Activated CD4-positive, alpha-beta T cell treated with anti-CD3 and anti-CD28 coated beads for 4 hours (primary cell): ENCODE measurements around the gene LBH.

ENCODE experiments used
- DNase-seq, 2 donors: peaks; one replicate each; pipeline ENCODE4 v3.0.0-alpha.2; 2020

The LBH gene

DNA sequence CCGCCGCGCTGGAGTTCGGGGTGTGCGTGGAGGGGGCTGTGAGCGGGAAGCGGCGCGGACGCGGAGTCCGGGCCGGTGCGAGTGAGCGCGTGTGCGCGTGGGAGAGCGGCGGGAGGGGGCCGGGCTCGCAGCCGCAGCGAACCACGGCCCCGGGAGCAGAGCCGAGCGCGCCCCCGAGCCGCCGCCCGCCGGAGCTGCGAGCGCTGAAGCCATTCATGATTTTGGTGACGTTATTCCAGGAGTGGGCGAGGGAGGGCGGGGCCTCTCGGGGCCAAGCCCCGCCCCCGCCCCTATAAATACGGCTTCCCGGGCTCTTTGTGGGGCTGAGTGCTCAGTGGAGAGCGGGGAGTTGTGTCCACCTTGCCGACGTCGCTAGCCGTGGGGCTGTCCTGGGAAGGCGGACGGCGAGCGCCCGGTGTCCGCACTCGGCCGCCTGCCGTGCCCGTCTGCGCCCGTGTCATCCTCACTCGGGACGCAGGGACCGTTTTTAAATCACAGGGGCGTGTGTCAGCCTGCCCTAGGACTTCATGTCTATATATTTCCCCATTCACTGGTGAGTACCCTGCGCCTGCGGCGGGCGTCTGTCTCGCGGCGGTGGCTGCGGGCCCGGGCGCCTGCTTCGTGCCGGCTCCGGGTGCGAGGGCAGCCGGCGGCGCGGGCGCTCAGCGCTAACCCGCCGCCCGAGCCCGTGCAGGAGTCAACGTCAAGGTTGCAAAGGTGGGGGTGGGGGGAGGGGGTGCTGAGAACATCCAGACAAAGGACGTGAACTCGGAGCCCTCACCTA, at the start of gene LBH:
LBH (plus strand) TSS at position 323 of the 784 bp plus-strand sequence; CDS start at position 528, 205 bp downstream.
- peak; percentile 91 to 92 for DNase-seq

DNA sequence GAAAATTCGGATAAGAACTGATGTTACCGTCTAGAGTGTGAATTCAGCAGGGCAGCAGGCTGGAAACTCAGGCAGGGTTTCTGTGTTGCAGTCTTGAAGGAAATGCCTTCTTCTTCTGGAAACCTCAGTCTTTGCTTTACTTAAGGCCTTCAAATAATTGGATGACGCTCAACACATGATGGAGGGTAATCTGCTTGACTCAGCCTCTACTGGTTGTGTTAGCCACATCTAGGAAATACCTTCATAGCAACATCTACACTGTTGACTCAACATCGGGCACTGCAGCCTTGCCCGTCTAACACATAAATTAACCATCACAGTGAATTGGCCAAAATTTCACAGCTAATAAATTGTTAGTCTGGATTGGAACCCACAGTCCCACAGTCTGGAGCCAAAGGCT, 47.3 kb upstream of the LBH start:
- DNase-seq = no peak

DNA sequence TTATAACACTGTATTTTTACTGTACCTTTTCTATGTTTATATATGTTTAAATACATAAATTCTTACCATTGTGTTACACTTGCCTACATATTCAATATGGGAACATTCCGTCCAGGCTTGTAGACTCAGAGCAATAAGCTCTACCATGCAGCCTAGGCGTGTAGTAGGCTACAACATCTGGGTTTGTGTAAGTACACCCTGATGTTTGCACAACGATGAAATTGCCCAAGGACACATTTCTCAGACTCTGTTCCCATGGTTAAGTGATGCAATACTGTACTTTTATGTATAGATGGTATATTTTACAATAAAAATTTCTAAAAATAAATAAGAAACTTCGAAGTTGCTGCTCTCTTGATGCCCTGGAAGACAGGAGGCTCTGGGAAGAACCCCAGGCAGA, 46.2 kb upstream of the LBH start:
- DNase-seq = no peak

DNA sequence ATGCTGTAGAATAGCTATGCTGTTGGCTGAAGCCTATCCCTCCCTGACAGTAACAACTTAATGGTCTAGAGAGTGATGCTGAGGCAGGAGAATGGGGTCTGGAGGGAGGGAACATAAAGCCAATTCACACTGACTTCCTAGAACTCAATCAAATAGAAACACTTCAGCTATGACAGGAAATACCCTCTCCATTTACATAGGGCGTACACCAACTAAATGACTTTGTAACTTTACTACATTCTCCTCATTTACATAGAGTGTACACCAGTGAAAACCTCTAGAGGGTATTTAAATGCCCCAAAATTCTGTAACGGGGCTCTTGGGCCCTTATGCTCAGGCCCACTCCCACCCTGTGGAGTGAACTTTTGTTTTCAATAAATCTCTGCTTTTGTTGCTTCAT, 43.0 kb upstream of the LBH start:
- DNase-seq = no peak

DNA sequence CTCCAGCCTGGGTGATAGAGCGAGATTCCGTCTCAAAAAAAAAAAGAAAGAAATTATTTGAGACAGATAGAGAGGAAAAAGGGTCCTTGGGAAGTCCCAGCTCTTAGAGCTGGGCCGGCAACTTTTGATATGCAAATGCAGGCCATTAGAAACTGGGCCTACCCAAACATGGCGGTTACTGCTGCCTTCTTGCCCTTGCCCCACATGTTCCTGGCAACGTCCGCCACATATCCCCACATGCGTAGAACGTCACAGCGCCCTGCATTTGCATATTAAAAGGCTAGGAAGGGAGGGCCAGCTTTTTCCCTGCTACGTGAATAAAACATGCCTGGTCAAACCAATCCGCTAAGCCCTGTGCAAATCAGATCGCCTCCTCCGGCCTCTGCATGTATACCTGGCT, 40.7 kb upstream of the LBH start:
- no peak for DNase-seq

DNA sequence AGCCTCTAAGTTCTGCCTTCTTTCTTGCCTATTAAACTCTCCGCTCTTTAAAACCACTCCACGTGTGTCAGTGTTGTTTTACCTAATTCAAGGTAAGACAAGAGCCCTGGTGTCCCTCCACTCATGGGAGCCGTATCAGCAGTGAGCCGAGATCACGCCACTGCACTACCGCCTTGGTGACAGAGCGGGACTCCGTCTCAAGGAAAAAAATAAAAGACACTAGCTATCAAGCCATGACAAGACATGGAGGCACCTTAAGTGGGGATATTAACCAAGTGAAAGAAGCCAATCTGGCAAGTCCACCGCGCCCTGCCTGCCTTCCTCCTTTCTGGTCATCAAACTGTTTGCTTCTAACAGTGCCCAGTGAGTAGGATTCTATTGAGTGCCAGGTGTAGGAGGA, 40.2 kb upstream of the LBH start:
- no peak for DNase-seq

DNA sequence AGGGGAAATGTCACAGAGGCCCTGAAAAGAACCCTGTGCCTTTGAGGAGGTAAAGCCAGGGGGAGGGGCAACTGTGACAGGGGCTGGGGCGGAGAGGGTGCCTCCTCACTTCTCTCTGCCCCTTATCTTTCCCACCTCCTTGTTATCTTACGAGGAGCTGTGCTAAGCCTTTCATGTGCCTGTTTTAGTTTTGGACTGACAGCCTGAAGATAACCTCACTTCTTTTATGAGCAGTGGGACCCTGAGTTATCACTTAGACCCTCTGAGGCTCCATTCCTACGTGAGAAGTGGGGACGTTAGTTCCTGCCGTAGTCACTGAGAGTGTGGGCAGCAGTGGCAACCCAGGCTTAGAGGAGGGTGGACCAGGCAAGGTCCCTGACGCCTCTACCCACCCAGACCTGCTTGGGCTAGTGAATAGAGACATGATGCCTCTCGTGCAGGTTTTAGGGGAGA, 39.5 kb upstream of the LBH start:
- no peak for DNase-seq

DNA sequence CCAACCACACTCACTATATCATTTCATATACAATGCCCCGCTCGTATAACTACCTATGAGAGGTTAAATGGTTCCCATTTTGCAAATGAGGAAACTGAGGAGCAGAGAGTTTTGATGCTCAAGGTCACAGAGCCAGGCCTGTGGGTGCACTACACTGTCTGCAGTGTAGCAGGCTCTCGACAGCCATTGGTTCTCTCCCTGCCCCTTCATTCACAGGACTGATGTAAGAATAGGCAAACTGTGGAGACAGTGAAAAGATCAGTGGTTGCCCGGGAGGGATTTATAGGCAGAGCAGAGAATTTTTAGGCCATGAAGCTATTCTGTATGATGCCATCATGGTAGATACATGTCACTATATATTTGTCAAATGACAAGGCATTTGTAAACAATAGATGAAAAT, 39.0 kb upstream of the LBH start:
- DNase-seq = no peak

DNA sequence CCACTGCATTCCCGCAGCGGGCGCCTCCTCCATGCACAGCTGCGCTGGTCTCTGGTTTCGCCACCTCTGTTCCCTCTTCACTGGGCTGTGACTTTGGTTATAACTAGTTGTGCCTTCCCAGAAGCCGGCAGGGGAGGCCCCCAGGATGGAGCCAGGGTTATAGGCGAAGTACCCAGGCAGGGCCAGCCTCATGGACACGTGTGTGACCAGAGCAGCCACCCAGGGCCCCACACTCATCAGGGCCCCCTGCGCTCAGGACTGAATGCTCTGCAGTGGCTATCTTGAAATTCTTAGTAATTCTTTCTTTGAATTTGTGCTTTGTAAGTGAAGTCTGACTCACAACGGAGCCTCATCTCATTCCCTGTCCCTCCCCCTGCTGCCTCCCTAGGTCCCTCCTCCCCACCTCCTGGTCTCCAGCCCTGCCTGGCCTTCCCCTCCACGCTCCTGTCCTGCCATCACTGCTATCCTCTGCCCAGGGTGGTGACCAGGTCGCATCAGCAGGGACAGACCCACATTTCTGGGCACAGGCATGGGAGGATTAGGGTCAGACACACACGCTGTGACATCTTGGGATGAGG, 38.1 kb upstream of the LBH start:
- DNase-seq = no peak

DNA sequence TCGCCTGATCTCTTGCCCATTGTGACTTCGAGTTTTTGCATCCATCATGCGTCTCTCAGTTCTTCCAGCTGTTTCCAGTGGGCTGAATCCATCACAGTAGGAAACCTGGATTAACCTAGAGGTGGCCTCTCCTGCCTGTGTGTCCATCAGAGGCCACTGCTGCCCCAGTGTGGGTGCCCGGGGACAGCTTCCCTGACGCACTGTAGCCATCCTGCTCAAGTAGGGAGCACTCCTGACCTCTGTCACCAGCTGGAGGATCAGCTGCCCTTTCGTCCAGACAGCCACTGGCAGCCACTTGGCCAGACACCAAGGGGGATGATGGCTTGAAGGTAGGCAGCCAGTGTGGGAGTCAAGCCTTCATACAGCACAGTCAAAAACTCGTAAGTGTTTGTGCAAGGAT, 36.9 kb upstream of the LBH start:
- DNase-seq = no peak

DNA sequence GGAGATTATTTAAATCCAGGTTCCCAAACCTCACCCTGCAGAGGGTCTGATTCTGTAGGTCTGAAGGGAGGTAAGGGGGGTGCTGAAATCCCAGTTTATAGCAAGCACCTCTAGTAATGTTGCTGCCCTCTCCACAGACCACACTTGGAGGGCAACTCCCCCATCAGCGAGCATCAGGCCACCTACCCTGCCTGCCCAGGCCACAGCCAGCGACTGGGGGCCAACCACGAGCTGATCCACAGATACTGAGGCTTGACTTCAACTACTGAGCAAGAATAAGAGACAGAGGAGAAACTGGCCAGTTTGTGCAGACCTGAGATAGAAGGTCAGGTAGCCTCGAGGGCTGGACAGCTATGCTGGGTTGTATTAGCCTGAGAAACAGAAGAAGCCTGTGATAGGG, 36.3 kb upstream of the LBH start:
- DNase-seq = no peak

DNA sequence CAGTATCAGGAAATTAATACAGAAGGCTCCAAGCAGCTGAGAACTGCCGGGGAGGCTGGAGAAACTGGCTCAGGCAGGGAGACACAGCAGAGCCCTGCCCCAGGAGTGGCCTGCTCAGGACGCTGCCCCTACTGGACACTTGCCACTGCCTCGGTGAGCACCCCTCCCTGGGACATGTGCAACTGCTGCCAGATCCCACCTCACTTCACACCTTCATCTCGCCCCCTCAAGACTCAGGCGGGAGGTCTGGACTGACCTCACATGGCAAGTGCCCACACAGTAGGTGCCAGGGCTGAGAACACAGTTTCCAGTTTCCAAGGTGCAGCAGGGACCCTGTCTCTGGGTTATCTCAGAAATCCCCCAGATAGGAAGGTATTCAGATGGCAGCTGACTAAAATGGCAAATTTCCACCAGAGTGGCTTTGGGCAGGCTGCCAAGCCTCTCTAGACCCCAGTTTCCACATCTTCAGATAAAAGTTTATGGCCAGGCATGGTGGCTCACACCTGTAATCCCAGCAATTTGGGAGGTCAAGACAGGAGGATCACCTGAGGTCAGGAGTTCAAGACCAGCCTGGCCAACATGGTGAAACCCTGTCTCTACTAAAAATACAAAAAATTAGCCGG, 33.7 kb upstream of the LBH start:
- DNase-seq = no peak

DNA sequence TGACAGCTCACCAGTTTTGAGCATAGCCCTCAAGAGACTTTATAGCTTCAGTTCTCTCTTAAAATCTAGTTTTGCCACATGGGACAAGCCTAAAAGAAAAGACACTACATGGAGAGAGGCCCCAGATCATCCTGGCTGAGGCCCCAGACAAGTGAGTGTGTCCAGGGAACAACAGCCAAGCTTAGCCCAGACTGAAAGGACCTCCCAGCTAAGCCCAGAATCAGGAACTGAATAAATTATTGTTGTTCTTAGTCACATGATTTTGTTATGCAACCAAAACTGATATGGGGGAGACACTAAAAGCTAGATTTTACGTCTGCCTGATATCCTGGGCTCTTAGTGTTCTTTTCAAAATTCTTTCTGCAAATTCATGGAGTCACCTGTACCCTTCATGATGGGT, 29.3 kb upstream of the LBH start:
- no peak for DNase-seq

DNA sequence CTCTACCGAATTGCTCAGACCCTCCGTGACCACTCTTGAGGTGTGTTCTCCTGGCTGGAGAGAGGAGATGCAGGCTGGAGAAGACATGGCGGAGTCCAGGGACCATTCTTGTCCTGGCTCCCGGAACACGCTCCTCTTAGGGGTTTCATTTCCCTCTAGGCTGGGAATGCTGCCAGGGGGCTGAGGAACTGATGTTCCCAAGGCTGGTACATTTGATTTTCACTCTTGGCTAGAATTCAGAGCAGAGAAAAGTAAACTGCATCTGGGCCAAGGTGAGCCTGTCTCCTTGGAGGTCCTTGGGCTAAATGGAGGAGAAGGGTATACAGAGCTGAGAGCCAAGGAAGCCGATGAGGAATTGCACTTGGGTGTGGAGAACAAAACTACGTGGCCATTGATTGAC, 28.2 kb upstream of the LBH start:
- DNase-seq = no peak

DNA sequence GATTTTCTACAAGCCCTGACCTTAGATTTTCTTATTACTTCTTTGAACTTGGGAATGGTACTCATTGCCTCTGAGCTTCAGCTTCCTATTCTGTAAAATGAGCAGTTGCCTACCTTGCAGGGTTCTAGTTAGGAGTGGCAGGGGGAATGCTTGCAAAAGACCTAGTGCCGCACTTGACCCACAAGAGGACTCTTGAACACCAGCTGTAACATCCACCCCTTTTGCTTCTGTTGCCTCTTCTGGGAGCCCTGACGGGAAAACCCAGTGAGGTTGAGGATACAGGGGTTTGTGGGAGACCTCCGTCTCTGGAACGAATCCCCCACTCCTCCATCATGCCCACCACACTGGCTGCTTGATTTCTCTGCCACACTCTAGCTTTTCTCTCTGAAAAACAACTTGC, 27.1 kb upstream of the LBH start:
- no peak for DNase-seq

DNA sequence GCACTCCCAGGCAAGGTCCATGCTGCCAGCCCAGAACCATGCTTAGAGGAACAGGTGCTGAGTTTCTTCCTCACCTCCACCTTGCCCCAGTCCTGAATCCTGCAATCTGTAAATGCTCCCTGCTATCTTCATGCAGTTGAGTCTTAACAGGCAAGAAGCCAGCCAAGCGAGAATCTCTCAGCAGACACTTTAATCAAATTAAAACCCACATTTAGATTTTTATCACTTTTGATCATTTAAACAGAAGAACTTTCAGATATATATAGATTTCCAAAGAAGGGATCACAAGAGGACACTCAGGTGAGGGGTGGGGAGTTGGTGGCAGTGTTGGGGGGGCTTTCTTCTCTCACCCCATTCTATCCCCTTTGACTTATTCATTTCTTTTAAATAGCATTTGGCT, 25.9 kb upstream of the LBH start:
- no peak for DNase-seq

DNA sequence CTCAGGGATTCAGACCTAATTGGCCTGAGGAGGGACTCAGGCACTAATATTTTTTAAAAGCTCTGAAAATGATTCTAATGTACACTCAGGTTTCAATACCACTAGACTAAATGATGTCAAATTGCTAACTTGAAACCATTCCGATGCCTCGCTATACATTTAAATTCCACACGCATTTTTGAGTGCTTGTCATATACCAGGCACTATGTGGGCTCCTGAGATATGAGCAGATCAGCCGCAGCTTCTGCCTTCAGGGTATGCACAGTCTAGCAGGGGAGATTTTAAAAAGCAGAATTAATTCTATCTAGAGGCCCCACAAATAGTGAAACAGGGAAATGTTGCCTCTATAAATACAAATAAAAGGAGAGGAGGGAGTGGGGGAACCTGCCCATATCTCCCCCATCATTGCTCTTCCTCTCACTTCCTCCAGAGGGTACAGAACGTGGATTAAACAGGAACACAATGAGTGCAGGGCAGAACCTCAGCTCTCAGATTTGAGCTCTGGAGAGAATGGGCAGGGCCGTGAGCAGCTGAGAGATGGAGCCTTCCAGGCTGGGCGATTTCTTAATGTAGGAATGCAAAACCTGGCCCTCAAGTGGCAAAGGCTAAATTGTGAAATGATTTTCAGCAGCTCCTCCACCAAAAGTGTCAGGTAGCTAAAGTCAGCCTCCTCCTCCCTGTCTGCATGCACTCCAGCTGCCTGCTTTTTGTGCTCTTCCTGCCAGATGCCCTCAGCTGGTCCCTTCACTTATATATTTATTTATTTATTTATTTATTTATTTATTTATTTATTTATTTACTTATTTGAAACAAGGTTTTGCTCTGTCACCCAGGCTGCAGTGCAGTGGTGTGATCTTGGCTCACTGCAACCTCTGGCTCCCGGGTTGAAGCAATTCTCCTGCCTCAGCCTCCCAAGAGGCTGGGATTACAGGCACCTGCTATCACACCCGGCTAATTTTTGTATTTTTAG, 24.6 kb upstream of the LBH start:
- DNase-seq = no peak

DNA sequence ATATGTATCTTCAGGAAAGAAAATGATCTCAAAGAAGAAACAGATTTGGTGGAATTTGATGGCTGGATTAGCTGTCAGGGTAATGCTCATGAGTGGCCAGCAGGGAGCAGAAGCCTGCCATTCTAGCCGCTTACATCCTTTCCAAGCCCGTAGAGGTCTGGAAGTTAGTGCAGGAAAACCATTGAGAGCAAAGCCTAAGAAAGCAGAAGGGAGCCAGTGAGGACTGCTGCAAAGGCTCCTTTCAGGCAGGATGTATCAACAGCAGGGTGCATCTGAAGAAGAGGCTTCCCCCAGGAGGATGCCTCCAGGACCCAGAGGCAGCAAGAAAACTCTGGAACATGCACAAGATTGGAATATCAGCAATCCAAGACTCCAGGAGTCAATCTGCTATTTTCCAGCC, 22.9 kb upstream of the LBH start:
- DNase-seq = peak; percentile 35 to 47

DNA sequence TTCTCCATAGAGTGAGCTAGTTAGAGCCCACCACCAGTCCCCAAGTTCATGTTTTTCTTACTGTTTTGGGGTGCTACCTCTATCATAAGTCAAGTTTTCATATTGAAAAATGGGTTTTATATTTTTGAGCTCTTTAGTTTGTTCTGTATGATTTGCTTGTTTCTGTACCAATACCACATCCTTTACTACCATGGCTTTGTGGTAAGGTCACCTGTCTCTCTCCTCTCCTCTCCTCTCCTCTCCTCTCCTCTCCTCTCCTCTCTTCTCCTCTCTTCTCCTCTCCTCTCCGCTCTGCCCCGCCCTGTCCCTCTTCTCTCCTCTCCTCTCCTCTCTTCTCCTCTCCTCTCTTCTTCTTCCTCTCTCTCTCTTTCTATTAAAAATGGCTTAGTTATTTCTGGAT, 22.1 kb upstream of the LBH start:
- no peak for DNase-seq

DNA sequence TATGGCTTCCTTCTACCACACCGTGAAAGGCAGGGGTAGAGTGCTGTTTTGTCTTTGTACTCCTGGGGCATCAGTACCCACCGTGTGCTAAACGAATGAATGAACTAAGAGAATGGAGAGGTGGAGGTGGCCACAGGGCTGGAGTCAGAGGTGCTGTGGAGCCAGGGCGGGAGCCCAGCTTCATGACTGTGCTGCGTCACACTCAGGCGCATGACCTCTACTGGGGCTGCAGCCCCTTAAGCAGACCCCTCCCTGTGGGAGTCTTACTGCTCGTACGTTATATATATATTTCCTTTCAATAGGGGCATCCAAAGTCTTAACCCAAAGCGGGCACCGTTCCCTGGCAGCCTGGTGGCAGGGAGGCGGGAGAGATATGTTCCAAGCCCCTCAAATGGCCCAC, 18.0 kb upstream of the LBH start:
- no peak for DNase-seq

DNA sequence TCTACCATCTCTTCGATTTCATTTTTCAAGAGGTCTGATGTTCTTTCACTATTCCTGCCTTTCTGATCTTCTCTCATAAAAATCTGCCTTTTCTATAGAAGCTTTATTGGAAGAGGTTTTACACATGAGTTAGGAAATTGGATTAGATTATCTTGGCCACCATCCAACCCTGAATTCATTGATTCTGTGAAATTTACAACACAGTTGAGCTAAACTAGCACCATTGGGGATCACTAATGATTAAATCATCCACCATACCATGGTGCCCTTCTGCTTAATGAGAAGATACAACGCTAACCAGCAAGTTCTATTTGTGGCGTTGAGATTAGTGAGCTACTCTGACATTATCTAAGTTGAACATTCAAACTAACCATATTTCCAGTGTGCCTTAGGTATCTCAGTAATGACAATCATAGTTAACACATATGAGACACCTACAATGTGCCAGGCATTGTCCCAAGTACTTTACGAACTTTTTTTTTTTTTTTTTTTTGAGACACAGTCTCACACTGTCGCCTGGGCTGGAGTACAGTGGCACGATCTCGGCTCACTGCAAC, 17.3 kb upstream of the LBH start:
- no peak for DNase-seq

DNA sequence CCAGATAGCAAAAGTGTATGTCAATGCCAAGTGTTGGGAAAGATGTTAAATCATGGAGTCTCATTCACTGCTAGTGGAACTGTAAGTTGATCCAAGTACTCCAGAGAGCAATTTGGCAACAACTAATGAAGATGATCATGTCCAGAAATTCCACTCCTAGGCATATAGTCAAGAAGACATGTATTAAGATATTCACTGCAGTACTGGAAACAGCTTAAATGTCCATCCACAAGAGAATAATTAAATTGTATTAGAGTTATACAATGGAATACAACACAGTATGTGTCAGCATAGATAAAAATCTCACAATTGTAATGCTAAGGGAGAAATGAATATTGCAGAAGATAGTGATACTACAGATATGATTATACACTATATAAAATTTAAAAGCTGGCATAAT, 15.2 kb upstream of the LBH start:
- no peak for DNase-seq
